HepG2 (cell line): ENCODE results near the gene MDP1. TPM values are rescaled to one million over a fixed set of nuclear protein-coding genes. Genes with fewer than 3 reads are reported as not detected.
A peak's percentile ranks its signal among the peaks of the same experiment; 100 is the strongest.

Experiments used
- ATAC-seq: fragments of 200-7000 bp; cut with Tn5 transposase; 3 replicates; pipeline ENCODE4 v1.9.1; 2020; ENCODE audit warnings: mild to moderate bottlenecking, moderate library complexity
- BruUV-seq: library from RNA; stranded (reverse); fragments of 400-500 nt; replicated peaks from 2 replicates; lab custom pipeline; 2021; lab: Mats Ljungman, UMichigan
- CTCF ChIA-PET: fragments of 300-600 bp; formaldehyde crosslinking; extraction: SDS; loops from one replicate; lab custom pipeline; 2021; ENCODE audit warnings: low total read pairs, inconsistent platforms, low intra/inter-chr PET ratio; lab: Yijun Ruan, JAX
- POLR2A ChIA-PET: fragments of 350-600 bp; sonication (Branson Sonifier 250); formaldehyde crosslinking; loops from one replicate; lab custom pipeline; 2020; ENCODE audit warnings: antibody characterized with exemption, inconsistent platforms; lab: Yijun Ruan, JAX
- DNase-seq: peaks from one replicate; pipeline ENCODE4 v3.0.0-alpha.2; 2015; ENCODE audit warnings: low spot score
- FAIRE-seq: peaks from 3 replicates; lab custom pipeline; 2011; peaks lifted over from hg19 to GRCh38; lab: Jason Lieb, UNC
- H2AFZ ChIP-seq: one replicate; pipeline ENCODE4 v1.6.1; 2011; ENCODE audit warnings: low read length, inconsistent platforms
- H3K27ac ChIP-seq: fragments of 300-600 bp; 3 replicates; pipeline ENCODE4 v1.8.0; 2011; ENCODE audit warnings: mixed run types, mild to moderate bottlenecking, mixed read lengths, low read length, inconsistent platforms; ENCODE audit not compliant: insufficient read depth; ENCODE audit errors: extremely low read length
- H3K27me3 ChIP-seq, 2 experiments: fragments of 200-600 bp in 1 of 2; 2 replicates in 1 of 2; 3 replicates in 1 of 2; pipeline versions ENCODE4 v1.6.0 to v1.8.0; 2011; ENCODE audit warnings: low read length in 2 of 2, mild to moderate bottlenecking in 2 of 2, moderate library complexity in 2 of 2, inconsistent platforms in 1 of 2; ENCODE audit not compliant: insufficient read depth in 2 of 2, control insufficient read depth in 1 of 2
- H3K36me3 ChIP-seq, 2 experiments: fragments of 200-600 bp in 1 of 2; replicated peaks in 1 of 2; 2 replicates in 1 of 2; 3 replicates in 1 of 2; pipeline versions ENCODE4 v1.5.1 to v1.8.0; 2011; ENCODE audit warnings: low read length in 2 of 2, inconsistent platforms in 1 of 2; ENCODE audit not compliant: insufficient read depth in 2 of 2, control insufficient read depth in 1 of 2
- H3K4me1 ChIP-seq: 2 replicates; pipeline ENCODE4 v1.5.1; 2012; ENCODE audit warnings: low read length, inconsistent platforms; ENCODE audit not compliant: insufficient read depth
- H3K4me2 ChIP-seq: 2 replicates; pipeline ENCODE4 v1.6.0; 2011; ENCODE audit warnings: low read depth, low read length, inconsistent platforms
- H3K4me3 ChIP-seq, 3 experiments: fragments of 200-600 bp in 1 of 3; sonication (generic), shearing (Covaris generic) in 1 of 3; replicated peaks in 1 of 3; 2 replicates each; pipeline ENCODE4 v1.5.1; 2011 to 2016; ENCODE audit warnings: low read length in 3 of 3, inconsistent platforms in 2 of 3, low read depth in 2 of 3, mild to moderate bottlenecking in 2 of 3, control low read depth in 1 of 3, mixed read lengths in 1 of 3; ENCODE audit not compliant: insufficient read depth in 1 of 3
- H3K79me2 ChIP-seq: one replicate; pipeline ENCODE4 v1.6.1; 2011; ENCODE audit warnings: low read length, inconsistent platforms; ENCODE audit not compliant: insufficient read depth
- H3K9ac ChIP-seq: 2 replicates; pipeline ENCODE4 v1.6.0; 2011; ENCODE audit warnings: mild to moderate bottlenecking, low read depth, low read length, inconsistent platforms; ENCODE audit not compliant: insufficient read depth
- H3K9me3 ChIP-seq: 2 replicates; pipeline ENCODE4 v1.5.1; 2012; ENCODE audit warnings: mild to moderate bottlenecking, low read length
- H4K20me1 ChIP-seq: 2 replicates; pipeline ENCODE4 v1.6.0; 2011; ENCODE audit warnings: inconsistent platforms, mild to moderate bottlenecking, low read length, moderate library complexity; ENCODE audit not compliant: insufficient read depth
- FLYWCH1 ChIP-seq: sonication (generic); formaldehyde crosslinking; IDR thresholded peaks from 2 replicates; pipeline ENCODE4 v1.8.1; 2023; ENCODE audit warnings: mild to moderate bottlenecking, missing genetic modification reagents
- FOXK1 ChIP-seq: sonication (generic); formaldehyde crosslinking; IDR thresholded peaks from 2 replicates; pipeline ENCODE4 v1.4.0; 2020; ENCODE audit warnings: low read depth, missing genetic modification reagents, borderline replicate concordance
- MAFF ChIP-seq: IDR thresholded peaks from 2 replicates; pipeline ENCODE4 v1.6.1; 2011; ENCODE audit warnings: low read depth, low read length, improper control_type of control experiment
- SMAD3 ChIP-seq: sonication (generic); formaldehyde crosslinking; IDR thresholded peaks from 2 replicates; pipeline ENCODE4 v1.4.0; 2020; ENCODE audit warnings: missing genetic modification reagents
- SMAD9 ChIP-seq: sonication (generic); formaldehyde crosslinking; IDR thresholded peaks from 2 replicates; pipeline ENCODE4 v1.5.1; 2020; ENCODE audit warnings: mild to moderate bottlenecking, missing genetic modification reagents
- ZNF253 ChIP-seq: sonication (generic); formaldehyde crosslinking; IDR thresholded peaks from 2 replicates; pipeline ENCODE4 v1.8.0; 2022; ENCODE audit warnings: mild to moderate bottlenecking, missing genetic modification reagents, borderline replicate concordance
- ZSCAN12 ChIP-seq: sonication (generic); formaldehyde crosslinking; IDR thresholded peaks from 2 replicates; pipeline ENCODE4 v1.9.0; 2021; ENCODE audit warnings: mild to moderate bottlenecking, missing genetic modification reagents
- WGBS: methylation state at CpG from one replicate; pipeline ENCODE4 v1.1.6; 2017; ENCODE audit warnings: low lambda C conversion rate; 5-methylcytosine and 5-hydroxymethylcytosine counted together
- in situ Hi-C: cut with HindIII; loops from 2 replicates; pipeline ENCODE4 v1.10.0; 2017; ENCODE audit warnings: low pct_unique_long_range_greater_than_20kb; ENCODE audit not compliant: extremely low pct_ligation_motif_present
- intact Hi-C: fragments of 100-400 bp; cut with micrococcal nuclease; formaldehyde crosslinking; loops from one replicate; pipeline ENCODE4 v1.10.0; 2022; ENCODE audit not compliant: unreplicated experiment
- polyA plus RNA-seq, 8 experiments: library from polyadenylated mRNA; depleted of rRNA in 3 of 8; stranded (reverse) in 7 of 8; unstranded in 1 of 8; fragments of >200 nt; fragmentation: Illumina TruSeq in 4 of 8; extraction: Trizol in 4 of 8; gene quantifications; 2 replicates each; pipeline versions ENCODE4 v1.2.1 to v1.2.3, GENCODE V29; 2011 to 2016; ENCODE audit warnings: low read depth in 4 of 8, missing spikeins in 1 of 8, mixed read lengths in 1 of 8; ENCODE audit not compliant: insufficient read depth in 1 of 8
- total RNA-seq, 5 experiments: library from RNA; depleted of rRNA; stranded (reverse); fragments of >200 nt; fragmentation: Illumina TruSeq; extraction: Trizol; gene quantifications; 2 replicates each; pipeline ENCODE4 v1.2.3, GENCODE V29; 2016; ENCODE audit warnings: low read depth in 1 of 5
- TF ChIP-seq, protein P1 (sequence below): sonication (generic); formaldehyde crosslinking; IDR thresholded peaks from 2 replicates; pipeline ENCODE4 v1.4.0; 2020; ENCODE audit warnings: missing genetic modification reagents
- TF ChIP-seq, protein P2 (sequence below): sonication (generic); formaldehyde crosslinking; IDR thresholded peaks from 2 replicates; pipeline ENCODE4 v1.5.1; 2020; ENCODE audit warnings: mild to moderate bottlenecking, missing genetic modification reagents
- TF ChIP-seq, protein P3 (sequence below): sonication (generic); formaldehyde crosslinking; IDR thresholded peaks from 2 replicates; pipeline ENCODE4 v1.5.0; 2020; ENCODE audit warnings: missing genetic modification reagents, mild to moderate bottlenecking, borderline replicate concordance
- TF ChIP-seq, protein P4 (sequence below): sonication (generic); formaldehyde crosslinking; IDR thresholded peaks from 2 replicates; pipeline ENCODE4 v1.4.0; 2020; ENCODE audit warnings: missing genetic modification reagents

The MDP1 gene
- total and polyA plus RNA-seq, 2 of the 13 experiments (the other 11 are each of a cell fraction or from before 2014, with no cell fraction given), result 44.1 to 48.7 TPM

DNA sequence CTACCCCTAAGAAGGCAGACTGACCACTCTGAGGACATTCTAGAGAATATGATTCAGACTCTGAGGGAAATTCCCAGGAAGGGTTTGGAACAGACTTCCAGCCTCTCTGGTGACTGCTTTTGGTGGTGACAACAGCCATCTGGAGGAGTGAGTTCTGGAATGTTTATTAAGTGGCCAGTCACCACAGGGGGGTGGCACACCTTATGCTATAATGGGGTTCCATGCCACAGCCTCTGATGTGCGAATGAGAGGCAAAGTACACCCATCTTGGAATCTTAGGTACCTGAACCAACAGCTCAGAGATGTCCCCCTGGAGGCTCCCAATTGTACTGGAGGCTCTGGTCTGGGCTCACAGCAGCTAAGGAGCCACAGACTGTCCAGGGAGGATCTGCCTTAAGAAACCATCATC is 36.0 kb upstream of the MDP1 start (continued):
- peak; percentile 21; the same call in 1 of the 2 replicates for TF ChIP-seq SMAD9 (CRISPR knock-in tag)
- no peak for TF ChIP-seq ZNF253
- no peak for TF ChIP-seq MAFF

DNA sequence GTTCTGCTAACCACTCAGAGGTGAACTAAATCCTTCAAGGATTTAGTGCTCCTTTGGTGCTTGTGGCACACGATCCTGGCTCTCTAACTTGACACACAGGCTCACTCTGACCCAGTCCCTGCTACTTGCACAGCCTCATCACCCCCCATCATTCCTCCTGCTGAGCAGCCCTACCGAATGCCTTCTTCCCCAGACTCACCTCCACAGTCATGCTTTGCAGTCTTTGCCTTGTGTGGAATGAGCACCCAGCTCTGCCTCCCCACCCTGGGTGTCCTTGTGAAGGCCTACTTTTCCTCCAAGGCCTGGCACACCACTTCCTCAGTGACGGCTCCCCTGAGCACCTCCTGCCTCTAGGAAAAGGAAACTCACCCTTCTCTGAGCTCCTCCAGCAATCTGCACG is 34.5 kb upstream of the MDP1 start:
- in situ Hi-C loops (no loop called here), intact Hi-C loops (no loop called here)
- H3K36me3 ChIP-seq, result peaks cover 0 to 1% of the 10 kb centered on the region in 2 experiments; a peak in 1 of 5 replicates
- H3K4me1 ChIP-seq, result peaks cover 21% of the 10 kb centered on the region
- no peaks in the 10 kb centered on the region for H4K20me1 ChIP-seq
- no peaks in the 10 kb centered on the region for H3K9me3 ChIP-seq
- ATAC-seq (no peak), FAIRE-seq (no peak), DNase-seq (no peak)
- no peak overlapping the region for H3K9ac ChIP-seq
- H3K4me3 ChIP-seq, result no peak overlapping the region
- H3K79me2 ChIP-seq, result no peaks in the 10 kb centered on the region
- 71% methylated on average over 4 of the region's 4 CpGs for WGBS
- H3K27me3 ChIP-seq, result no peaks in the 10 kb centered on the region
- TF ChIP-seq FLYWCH1 (CRISPR knock-in tag) (no peak), SMAD3 (CRISPR knock-in tag) (no peak), ZSCAN12 (CRISPR knock-in tag) (no peak), FOXK1 (CRISPR knock-in tag) (no peak)
- TF ChIP-seq, protein P1, sequence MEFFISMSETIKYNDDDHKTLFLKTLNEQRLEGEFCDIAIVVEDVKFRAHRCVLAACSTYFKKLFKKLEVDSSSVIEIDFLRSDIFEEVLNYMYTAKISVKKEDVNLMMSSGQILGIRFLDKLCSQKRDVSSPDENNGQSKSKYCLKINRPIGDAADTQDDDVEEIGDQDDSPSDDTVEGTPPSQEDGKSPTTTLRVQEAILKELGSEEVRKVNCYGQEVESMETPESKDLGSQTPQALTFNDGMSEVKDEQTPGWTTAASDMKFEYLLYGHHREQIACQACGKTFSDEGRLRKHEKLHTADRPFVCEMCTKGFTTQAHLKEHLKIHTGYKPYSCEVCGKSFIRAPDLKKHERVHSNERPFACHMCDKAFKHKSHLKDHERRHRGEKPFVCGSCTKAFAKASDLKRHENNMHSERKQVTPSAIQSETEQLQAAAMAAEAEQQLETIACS, result no peak
- TF ChIP-seq, protein P2, sequence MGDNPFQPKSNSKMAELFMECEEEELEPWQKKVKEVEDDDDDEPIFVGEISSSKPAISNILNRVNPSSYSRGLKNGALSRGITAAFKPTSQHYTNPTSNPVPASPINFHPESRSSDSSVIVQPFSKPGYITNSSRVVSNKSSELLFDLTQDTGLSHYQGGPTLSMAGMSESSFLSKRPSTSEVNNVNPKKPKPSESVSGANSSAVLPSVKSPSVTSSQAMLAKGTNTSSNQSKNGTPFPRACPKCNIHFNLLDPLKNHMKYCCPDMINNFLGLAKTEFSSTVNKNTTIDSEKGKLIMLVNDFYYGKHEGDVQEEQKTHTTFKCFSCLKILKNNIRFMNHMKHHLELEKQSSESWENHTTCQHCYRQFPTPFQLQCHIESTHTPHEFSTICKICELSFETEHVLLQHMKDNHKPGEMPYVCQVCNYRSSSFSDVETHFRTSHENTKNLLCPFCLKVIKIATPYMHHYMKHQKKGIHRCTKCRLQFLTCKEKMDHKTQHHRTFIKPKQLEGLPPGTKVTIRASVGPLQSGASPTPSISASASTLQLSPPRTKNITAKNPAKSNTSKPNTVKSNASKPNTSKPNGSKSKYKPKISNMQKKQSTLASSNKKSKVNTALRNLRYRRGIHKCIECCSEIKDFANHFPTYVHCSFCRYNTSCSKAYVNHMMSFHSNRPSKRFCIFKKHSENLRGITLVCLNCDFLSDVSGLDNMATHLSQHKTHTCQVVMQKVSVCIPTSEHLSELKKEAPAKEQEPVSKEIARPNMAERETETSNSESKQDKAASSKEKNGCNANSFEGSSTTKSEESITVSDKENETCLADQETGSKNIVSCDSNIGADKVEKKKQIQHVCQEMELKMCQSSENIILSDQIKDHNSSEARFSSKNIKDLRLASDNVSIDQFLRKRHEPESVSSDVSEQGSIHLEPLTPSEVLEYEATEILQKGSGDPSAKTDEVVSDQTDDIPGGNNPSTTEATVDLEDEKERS (CRISPR knock-in tag), result no peak
- TF ChIP-seq, protein P3, sequence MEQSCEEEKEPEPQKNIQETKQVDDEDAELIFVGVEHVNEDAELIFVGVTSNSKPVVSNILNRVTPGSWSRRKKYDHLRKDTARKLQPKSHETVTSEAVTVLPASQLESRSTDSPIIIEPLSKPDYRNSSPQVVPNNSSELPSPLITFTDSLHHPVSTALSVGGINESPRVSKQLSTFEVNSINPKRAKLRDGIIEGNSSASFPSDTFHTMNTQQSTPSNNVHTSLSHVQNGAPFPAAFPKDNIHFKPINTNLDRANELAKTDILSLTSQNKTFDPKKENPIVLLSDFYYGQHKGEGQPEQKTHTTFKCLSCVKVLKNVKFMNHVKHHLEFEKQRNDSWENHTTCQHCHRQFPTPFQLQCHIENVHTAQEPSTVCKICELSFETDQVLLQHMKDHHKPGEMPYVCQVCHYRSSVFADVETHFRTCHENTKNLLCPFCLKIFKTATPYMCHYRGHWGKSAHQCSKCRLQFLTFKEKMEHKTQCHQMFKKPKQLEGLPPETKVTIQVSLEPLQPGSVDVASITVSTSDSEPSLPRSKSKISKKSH (CRISPR knock-in tag), result 0 out of 2 replicates have a peak, but pooled peaks have one; percentile 28
- TF ChIP-seq, protein P4, sequence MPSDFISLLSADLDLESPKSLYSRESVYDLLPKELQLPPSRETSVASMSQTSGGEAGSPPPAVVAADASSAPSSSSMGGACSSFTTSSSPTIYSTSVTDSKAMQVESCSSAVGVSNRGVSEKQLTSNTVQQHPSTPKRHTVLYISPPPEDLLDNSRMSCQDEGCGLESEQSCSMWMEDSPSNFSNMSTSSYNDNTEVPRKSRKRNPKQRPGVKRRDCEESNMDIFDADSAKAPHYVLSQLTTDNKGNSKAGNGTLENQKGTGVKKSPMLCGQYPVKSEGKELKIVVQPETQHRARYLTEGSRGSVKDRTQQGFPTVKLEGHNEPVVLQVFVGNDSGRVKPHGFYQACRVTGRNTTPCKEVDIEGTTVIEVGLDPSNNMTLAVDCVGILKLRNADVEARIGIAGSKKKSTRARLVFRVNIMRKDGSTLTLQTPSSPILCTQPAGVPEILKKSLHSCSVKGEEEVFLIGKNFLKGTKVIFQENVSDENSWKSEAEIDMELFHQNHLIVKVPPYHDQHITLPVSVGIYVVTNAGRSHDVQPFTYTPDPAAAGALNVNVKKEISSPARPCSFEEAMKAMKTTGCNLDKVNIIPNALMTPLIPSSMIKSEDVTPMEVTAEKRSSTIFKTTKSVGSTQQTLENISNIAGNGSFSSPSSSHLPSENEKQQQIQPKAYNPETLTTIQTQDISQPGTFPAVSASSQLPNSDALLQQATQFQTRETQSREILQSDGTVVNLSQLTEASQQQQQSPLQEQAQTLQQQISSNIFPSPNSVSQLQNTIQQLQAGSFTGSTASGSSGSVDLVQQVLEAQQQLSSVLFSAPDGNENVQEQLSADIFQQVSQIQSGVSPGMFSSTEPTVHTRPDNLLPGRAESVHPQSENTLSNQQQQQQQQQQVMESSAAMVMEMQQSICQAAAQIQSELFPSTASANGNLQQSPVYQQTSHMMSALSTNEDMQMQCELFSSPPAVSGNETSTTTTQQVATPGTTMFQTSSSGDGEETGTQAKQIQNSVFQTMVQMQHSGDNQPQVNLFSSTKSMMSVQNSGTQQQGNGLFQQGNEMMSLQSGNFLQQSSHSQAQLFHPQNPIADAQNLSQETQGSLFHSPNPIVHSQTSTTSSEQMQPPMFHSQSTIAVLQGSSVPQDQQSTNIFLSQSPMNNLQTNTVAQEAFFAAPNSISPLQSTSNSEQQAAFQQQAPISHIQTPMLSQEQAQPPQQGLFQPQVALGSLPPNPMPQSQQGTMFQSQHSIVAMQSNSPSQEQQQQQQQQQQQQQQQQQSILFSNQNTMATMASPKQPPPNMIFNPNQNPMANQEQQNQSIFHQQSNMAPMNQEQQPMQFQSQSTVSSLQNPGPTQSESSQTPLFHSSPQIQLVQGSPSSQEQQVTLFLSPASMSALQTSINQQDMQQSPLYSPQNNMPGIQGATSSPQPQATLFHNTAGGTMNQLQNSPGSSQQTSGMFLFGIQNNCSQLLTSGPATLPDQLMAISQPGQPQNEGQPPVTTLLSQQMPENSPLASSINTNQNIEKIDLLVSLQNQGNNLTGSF, result no peak
- H2AFZ ChIP-seq, result no peak overlapping the region
- no TSS peak for BruUV-seq
- no peak overlapping the region for H3K27ac ChIP-seq
- CTCF ChIA-PET, result no interaction called here
- POLR2A ChIA-PET, result interaction anchor here (3.0 to 13.2 kb wide), 5 partner anchors 8 to 57 kb away, joined by 21 to 254 read pairs (median 41); partner anchors contain the start of genes CIDEB, DHRS1, NOP9 and RABGGTA
- no peak overlapping the region for H3K4me2 ChIP-seq
